Endothelial cell of umbilical vein (primary cell): ENCODE results near the gene TOR1A. TPM values are rescaled to one million over a fixed set of nuclear protein-coding genes. Genes with fewer than 3 reads are reported as not detected.
A peak's percentile ranks its signal among the peaks of the same experiment; 100 is the strongest.

ENCODE experiments used
- BruUV-seq: library from RNA; stranded (reverse); fragments of 400-500 nt; replicated peaks from 2 replicates; lab custom pipeline; 2021; lab: Mats Ljungman, UMichigan
- CTCF ChIA-PET: fragments of 300-600, 350-600 bp; sonication (Branson Sonifier 250); formaldehyde crosslinking; loops from one replicate; lab custom pipeline; 2021; ENCODE audit warnings: antibody characterized with exemption, inconsistent platforms; lab: Charles Lee
- POLR2A ChIA-PET: fragments of 300-600, 350-600 bp; sonication (Branson Sonifier 250); formaldehyde crosslinking; loops from one replicate; lab custom pipeline; 2021; ENCODE audit warnings: antibody characterized with exemption, inconsistent platforms; lab: Charles Lee
- DNase-seq: peaks from one replicate; pipeline ENCODE4 v3.0.0-alpha.2; 2011; ENCODE audit warnings: low read depth, low spot score
- FAIRE-seq: peaks from 2 replicates; lab custom pipeline; 2011; peaks lifted over from hg19 to GRCh38; lab: Jason Lieb, UNC
- H2AFZ ChIP-seq: 2 replicates; pipeline ENCODE4 v1.6.0; 2012; ENCODE audit warnings: low read depth, low read length, control low read depth, inconsistent platforms
- H3K27ac ChIP-seq: 2 replicates; pipeline ENCODE4 v1.5.1; 2011; ENCODE audit warnings: low read depth, mild to moderate bottlenecking, control low read depth, low read length, moderate library complexity; ENCODE audit not compliant: insufficient read depth
- H3K27me3 ChIP-seq, 2 experiments: 2 replicates each; pipeline versions ENCODE4 v1.6.0 to v1.6.1; 2011; ENCODE audit warnings: low read length in 2 of 2, mixed read lengths in 1 of 2; ENCODE audit not compliant: control insufficient read depth in 2 of 2, insufficient read depth in 2 of 2
- H3K36me3 ChIP-seq, 2 experiments: 2 replicates in 1 of 2; 3 replicates in 1 of 2; pipeline ENCODE4 v1.5.1; 2011; ENCODE audit warnings: low read length in 2 of 2, mild to moderate bottlenecking in 1 of 2, moderate library complexity in 1 of 2; ENCODE audit not compliant: control insufficient read depth in 2 of 2, insufficient read depth in 2 of 2; ENCODE audit errors: extremely low read depth in 1 of 2
- H3K4me1 ChIP-seq: 3 replicates; pipeline ENCODE4 v1.5.1; 2011; ENCODE audit warnings: mild to moderate bottlenecking, low read length; ENCODE audit not compliant: control insufficient read depth, insufficient read depth; ENCODE audit errors: extremely low read depth
- H3K4me2 ChIP-seq: 2 replicates; pipeline ENCODE4 v1.6.1; 2011; ENCODE audit warnings: low read length, control low read depth, mixed read lengths; ENCODE audit not compliant: insufficient read depth
- H3K4me3 ChIP-seq, 3 experiments: fragments of 200-600 bp in 1 of 3; sonication (generic), shearing (Covaris generic) in 1 of 3; replicated peaks in 1 of 3; 2 replicates each; pipeline ENCODE4 v1.5.1; 2011 to 2016; ENCODE audit warnings: control low read depth in 3 of 3, low read length in 3 of 3, mild to moderate bottlenecking in 2 of 3, inconsistent platforms in 1 of 3, low read depth in 1 of 3, moderate library complexity in 1 of 3; ENCODE audit not compliant: insufficient read depth in 1 of 3
- H3K79me2 ChIP-seq: 2 replicates; pipeline ENCODE4 v1.6.0; 2012; ENCODE audit warnings: low read length, inconsistent platforms; ENCODE audit not compliant: control insufficient read depth, insufficient read depth
- H3K9ac ChIP-seq: replicated peaks from 2 replicates; pipeline ENCODE3; 2011; ENCODE audit warnings: low read length, control low read depth; ENCODE audit not compliant: insufficient read depth; ENCODE audit errors: extremely low read depth
- H3K9me1 ChIP-seq: replicated peaks from 3 replicates; pipeline ENCODE4 v1.6.0; 2011; ENCODE audit warnings: mild to moderate bottlenecking, low read length; ENCODE audit not compliant: control insufficient read depth, insufficient read depth; ENCODE audit errors: extremely low read depth
- H3K9me3 ChIP-seq: replicated peaks from 2 replicates; pipeline ENCODE4 v1.5.1; 2012; ENCODE audit warnings: low read length, inconsistent platforms; ENCODE audit not compliant: control insufficient read depth, insufficient read depth
- H4K20me1 ChIP-seq: replicated peaks from 2 replicates; pipeline ENCODE3; 2011; ENCODE audit warnings: mild to moderate bottlenecking, low read length; ENCODE audit not compliant: control insufficient read depth, insufficient read depth; ENCODE audit errors: extremely low read depth
- CTCF ChIP-seq, 2 donors: IDR thresholded peaks; 1 replicate in 1 of 2; 2 replicates in 1 of 2; pipeline ENCODE4 v1.5.1; 2011; ENCODE audit warnings: low read length in 2 of 2, mild to moderate bottlenecking in 2 of 2, moderate library complexity in 2 of 2, control low read depth in 1 of 2, inconsistent platforms in 1 of 2, low read depth in 1 of 2; ENCODE audit not compliant: insufficient read depth in 1 of 2; ENCODE audit errors: extremely low read depth in 1 of 2
- EZH2 ChIP-seq: IDR thresholded peaks from 2 replicates; pipeline ENCODE4 v1.6.1; 2012; ENCODE audit warnings: borderline replicate concordance, low read depth, mild to moderate bottlenecking, moderate library complexity, low read length, inconsistent platforms; ENCODE audit not compliant: severe bottlenecking
- FOS ChIP-seq: IDR thresholded peaks from 2 replicates; pipeline ENCODE4 v1.6.1; 2011; ENCODE audit warnings: mild to moderate bottlenecking, low read length, moderate library complexity, borderline replicate concordance; ENCODE audit not compliant: insufficient read depth
- GATA2 ChIP-seq: IDR thresholded peaks from 2 replicates; pipeline ENCODE4 v1.7.0; 2011; ENCODE audit warnings: low read depth, mild to moderate bottlenecking, moderate library complexity, mixed read lengths, low read length; ENCODE audit not compliant: insufficient read length, insufficient read depth
- JUN ChIP-seq: IDR thresholded peaks from 2 replicates; pipeline ENCODE4 v1.6.1; 2011; ENCODE audit warnings: borderline replicate concordance, low read depth; ENCODE audit not compliant: insufficient read length, insufficient read depth
- MAX ChIP-seq: IDR thresholded peaks from 2 replicates; pipeline ENCODE4 v1.6.1; 2011; ENCODE audit not compliant: insufficient read depth, insufficient read length
- MYC ChIP-seq: IDR thresholded peaks from one replicate; pipeline ENCODE4 v1.6.1; 2011; ENCODE audit warnings: mild to moderate bottlenecking, low read depth, low read length
- POLR2A ChIP-seq: IDR thresholded peaks from 2 replicates; pipeline ENCODE4 v1.6.1; 2012; ENCODE audit warnings: low read depth, mild to moderate bottlenecking, control low read depth, low read length
- POLR2AphosphoS5 ChIP-seq: IDR thresholded peaks from 2 replicates; pipeline ENCODE4 v1.6.1; 2012; ENCODE audit warnings: low read depth, mild to moderate bottlenecking, control low read depth, low read length, moderate library complexity; ENCODE audit not compliant: insufficient read depth
- dilution Hi-C: fragments of 300-500 bp; cut with MboI; formaldehyde crosslinking; loops from one replicate; pipeline ENCODE4 v1.15.0; 2019; ENCODE audit warnings: low sequenced_read_pairs; ENCODE audit not compliant: extremely low pct_ligation_motif_present
- intact Hi-C: fragments of 100-400 bp; cut with micrococcal nuclease; formaldehyde crosslinking; loops from one replicate; pipeline ENCODE4 v1.10.0; 2022
- polyA plus RNA-seq, 4 experiments: library from polyadenylated mRNA; depleted of rRNA in 3 of 4; stranded (reverse) in 3 of 4; unstranded in 1 of 4; fragments of >200 nt; gene quantifications; 2 replicates each; pipeline versions ENCODE4 v1.2.1 to v1.2.3, GENCODE V29; 2011 to 2012; ENCODE audit warnings: missing spikeins in 1 of 4
- total RNA-seq: library from RNA; stranded (reverse); gene quantifications from 2 replicates; pipeline ENCODE4 v1.2.3, GENCODE V29; 2021

The TOR1A gene
- total and polyA plus RNA-seq, 2 donors (not counting 3 experiments of a cell fraction or from before 2014, with no cell fraction given): 57.8 to 89.8 TPM

GRCh38 chr9:129814432-129815223 is 9.3 kb downstream of the TOR1A start:
- Histone ChIP-seq H2AFZ (no peak overlapping the region), H3K9me1 (no peaks in the 10 kb centered on the region), H4K20me1 (no peaks in the 10 kb centered on the region), H3K79me2 (no peaks in the 10 kb centered on the region), H3K36me3 (peaks cover 10 to 21% of the 10 kb centered on the region in 2 experiments), H3K9ac (no peak overlapping the region), H3K27ac (no peak overlapping the region), H3K4me3 (no peak overlapping the region), H3K9me3 (no peaks in the 10 kb centered on the region), H3K27me3 (no peaks in the 10 kb centered on the region), H3K4me1 (no peaks in the 10 kb centered on the region), H3K4me2 (no peak overlapping the region)
- ChIA-PET CTCF (no interaction called here), POLR2A (no interaction called here)
- no TSS peak for BruUV-seq
- FAIRE-seq: no peak
- TF ChIP-seq GATA2: no peak
- TF ChIP-seq POLR2A: peak; percentile 36
- no peak for DNase-seq
- intact Hi-C loops: no loop called here
- dilution Hi-C loops: no loop called here

GRCh38 chr9:129813661-129814060 is 10.3 kb downstream of the TOR1A start:
- no peaks in the 10 kb centered on the region for H3K4me1 ChIP-seq
- H3K9ac ChIP-seq: no peak overlapping the region
- TF ChIP-seq FOS: no peak
- TF ChIP-seq GATA2: no peak
- TF ChIP-seq MYC: no peak
- TF ChIP-seq POLR2AphosphoS5: no peak
- no peak for TF ChIP-seq EZH2
- no peak for TF ChIP-seq CTCF (IDR thresholded peaks at IDR 0.05; ENCODE audit: extremely low read depth in 1 of 2, insufficient read depth in 1 of 2, low read depth in 1 of 2, low read length in 2 of 2)
- TF ChIP-seq JUN: no peak
- TF ChIP-seq POLR2A: no peak
- no peak for TF ChIP-seq MAX
- ChIA-PET CTCF (no interaction called here), POLR2A (no interaction called here)
- H3K79me2 ChIP-seq: no peaks in the 10 kb centered on the region
- no peaks in the 10 kb centered on the region for H3K9me3 ChIP-seq
- H3K27me3 ChIP-seq: no peaks in the 10 kb centered on the region
- H3K4me2 ChIP-seq: no peak overlapping the region
- DNase-seq (no peak), FAIRE-seq (no peak)
- BruUV-seq: TSS peak; percentile 42
- no peaks in the 10 kb centered on the region for H3K9me1 ChIP-seq
- dilution Hi-C loops (no loop called here), intact Hi-C loops (no loop called here)
- peaks cover 8 to 18% of the 10 kb centered on the region in 2 experiments for H3K36me3 ChIP-seq
- H3K27ac ChIP-seq: no peak overlapping the region
- H2AFZ ChIP-seq: no peak overlapping the region
- H3K4me3 ChIP-seq: no peak overlapping the region
- H4K20me1 ChIP-seq: no peaks in the 10 kb centered on the region
